Kidney tubule cell (primary cell): ENCODE measurements around the gene OR4F16.
"Not testable (repeated sequence)": the region's sequence is repeated elsewhere in the genome, so short reads cannot be mapped to it uniquely, and the experiment has no call there.

ENCODE experiments used
- DNase-seq: peaks from one replicate; pipeline ENCODE4 v3.0.0-alpha.2; 2018; ENCODE audit warnings: low spot score

Gene OR4F16, protein sequence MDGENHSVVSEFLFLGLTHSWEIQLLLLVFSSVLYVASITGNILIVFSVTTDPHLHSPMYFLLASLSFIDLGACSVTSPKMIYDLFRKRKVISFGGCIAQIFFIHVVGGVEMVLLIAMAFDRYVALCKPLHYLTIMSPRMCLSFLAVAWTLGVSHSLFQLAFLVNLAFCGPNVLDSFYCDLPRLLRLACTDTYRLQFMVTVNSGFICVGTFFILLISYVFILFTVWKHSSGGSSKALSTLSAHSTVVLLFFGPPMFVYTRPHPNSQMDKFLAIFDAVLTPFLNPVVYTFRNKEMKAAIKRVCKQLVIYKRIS

GRCh38 chr1:686554-686953 is at the start of gene OR4F16:
Gene OR4F16, minus strand, starts transcription at chr1:686654. Its CDS starts 0 bp downstream, at chr1:686654.
- DNase-seq, result not testable (repeated sequence)

- not testable (repeated sequence) for DNase-seq
These were observed 47.2 kb upstream of the OR4F16 start for GRCh38 chr1:733649-734048.

DNA sequence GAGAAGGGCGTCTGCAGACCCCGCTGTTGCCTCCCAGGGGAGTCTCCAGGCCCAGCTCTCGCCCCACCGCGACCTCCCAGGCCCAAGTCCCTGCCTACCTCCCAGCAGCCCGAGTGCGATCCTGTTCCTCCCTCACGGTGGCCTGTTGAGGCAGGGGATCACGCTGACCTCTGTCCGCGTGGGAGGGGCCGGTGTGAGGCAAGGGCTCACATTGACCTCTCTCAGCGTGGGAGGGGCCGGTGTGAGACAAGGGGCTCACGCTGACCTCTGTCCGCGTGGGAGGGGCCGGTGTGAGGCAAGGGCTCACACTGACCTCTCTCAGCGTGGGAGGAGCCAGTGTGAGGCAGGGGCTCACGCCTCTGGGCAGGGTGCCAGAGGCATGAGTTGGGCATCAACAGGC is 40.6 kb upstream of the OR4F16 start:
- DNase-seq, result not testable (repeated sequence)
